Hippocampal formation (tissue), 2 donors: ENCODE results near the gene FH.

ENCODE experiments used
- DNase-seq, 2 donors: peaks; one replicate each; lab custom pipeline; 2025; lab: John Stamatoyannopoulos, UW

FH gene

DNA sequence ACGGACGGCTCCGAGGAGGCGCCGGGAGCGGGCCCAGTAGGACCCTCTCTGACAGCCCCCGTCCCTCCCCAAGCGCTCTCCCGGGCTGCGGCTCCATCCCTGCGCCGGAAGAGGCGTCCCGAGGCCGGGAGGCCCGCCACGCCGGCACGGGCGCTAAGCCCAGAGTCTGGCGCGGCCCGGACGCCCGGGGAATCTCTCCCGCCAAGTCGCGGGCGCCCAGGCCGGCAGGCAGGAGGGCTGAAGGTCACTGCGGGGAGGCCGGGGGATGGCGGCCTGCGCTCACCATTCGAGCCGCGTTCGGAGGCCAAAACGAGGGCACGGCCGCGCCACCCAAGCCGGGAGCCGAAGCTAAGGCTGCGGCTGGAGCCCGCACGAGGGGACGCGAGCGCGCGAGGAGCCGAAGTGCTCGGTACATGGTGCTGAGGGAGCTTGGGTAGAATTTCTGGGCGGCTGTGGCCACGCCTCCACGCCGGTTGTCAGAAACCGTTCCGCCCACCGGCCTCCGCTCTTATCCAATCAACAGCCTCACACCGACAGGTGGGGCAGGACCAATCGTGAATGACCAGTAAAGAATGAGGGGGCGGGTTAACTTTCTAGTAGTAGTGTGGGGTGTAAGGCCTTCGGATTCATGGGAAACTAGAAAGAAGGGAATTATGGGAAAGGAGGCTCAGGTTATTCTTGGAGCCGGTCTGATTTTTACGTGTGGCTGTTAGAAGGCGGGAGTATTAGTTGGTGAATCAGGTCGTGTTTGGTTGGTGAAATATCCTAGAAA lies at the start of gene FH:
TSS of gene FH (minus strand) at position 448 of the 772 bp plus-strand sequence. CDS start at position 415, 33 bp downstream.
- DNase-seq = peak; percentile 95 to 99

DNA sequence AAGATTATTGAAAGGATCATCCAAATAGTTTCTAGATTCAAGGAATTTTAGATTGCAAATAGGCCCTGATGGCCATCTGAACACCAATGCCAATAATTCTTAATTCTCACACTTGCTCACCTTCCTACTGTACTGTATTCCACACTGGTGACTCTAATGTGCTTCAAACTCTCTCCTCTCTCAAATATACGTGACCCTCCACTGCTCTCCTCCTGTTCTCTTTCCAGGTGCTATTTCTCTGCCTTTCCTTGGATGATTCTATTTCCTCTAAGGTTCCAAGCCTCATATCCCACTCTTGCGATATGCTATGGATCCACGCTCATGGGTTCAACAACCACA lies 41.3 kb upstream of the FH start:
- DNase-seq = no peak

DNA sequence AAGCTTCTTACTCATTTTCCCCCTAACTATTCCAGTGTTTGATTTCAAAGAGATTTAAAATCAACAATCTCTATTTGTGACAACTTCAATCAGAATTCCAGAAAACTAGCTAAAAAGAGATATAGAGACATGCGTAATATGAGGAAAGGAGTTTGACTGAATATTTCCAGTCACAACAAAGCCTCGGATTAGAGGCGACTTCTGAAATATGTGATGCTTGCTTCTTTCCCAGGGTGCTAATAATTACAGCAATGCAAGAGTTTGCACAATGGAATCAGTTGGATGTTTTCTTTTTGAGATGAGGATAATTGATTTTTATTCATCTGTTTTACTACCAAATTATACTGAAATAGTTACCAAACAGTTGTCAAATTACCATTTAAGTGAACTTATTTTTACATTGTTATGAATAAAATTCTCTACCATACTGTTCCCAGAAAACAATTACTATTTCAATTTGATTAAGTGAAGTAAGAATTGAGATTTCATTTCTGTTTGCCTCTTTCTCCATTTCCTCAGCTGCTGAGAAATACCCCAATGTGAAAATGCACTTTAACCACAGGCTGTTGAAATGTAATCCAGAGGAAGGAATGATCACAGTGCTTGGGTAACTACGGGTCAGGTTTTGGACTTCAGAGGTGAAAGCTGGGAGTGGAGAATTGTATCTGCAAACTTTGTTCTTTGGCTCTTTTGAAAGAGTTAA lies 40.7 kb upstream of the FH start:
- DNase-seq = no peak

DNA sequence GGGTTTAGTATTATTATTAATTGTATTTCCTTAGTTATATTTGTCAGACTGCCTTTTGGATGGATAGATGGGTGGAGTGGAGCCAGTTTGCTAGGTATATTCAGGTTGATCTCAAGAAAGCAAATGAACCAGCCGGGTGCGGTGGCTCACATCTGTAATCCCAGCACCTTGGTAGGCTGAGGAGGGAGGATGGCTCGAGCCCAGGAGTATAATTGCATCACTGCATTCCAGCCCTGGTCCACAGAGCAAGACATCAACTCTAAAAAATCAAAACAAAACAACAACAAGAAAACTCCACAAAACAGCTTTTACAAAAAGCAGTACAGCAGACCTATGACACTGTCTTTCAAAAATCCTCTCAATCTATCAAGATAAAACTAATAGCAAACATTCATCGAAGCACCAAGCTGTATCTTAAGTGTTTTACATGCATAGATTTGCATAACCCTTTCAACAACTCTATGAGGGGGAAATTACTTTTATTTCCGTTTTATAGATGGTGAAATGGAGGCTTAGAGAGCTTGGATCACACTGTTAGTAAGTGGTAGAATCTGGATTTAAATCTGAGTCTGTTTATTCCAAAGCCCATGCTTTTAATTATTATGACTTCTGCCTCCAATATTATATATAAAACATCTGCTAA lies 38.1 kb upstream of the FH start:
- DNase-seq = no peak

DNA sequence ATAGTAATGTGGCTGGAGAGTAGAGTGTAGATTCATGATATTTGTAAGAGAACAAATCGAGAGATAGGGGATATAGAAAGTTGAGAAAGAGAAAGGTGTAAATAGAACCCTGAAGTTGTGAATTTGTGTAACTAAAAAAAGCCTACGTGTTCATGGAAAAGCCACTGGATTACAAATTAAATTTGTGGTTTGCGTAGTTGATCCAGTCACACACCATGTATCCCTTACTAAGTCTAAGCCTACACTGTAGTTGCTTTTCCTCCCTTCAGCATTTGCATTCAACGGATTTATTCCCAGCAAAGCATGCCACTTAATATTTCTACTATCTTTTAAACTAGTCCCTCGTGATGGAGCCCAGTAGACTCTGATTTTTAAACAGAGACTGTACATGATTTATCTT lies 37.5 kb upstream of the FH start:
- no peak for DNase-seq

DNA sequence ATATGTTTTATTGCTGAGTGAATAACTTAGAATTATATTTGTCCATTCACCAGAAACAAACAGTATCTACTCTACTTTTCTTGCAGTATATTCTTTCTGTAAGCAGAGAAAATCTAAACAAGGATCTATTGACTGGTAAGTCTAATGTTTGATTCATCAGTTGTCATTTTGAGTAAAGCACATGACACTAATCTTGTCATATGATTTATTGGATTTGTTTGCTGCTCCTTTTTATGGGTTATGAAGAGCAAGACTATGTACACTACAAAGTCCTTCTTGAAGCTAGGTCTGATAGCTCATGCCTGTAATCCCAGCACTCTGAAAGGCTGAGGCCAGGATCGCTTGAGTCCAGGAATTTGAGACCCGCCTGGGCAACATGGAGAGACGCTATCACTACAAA lies 36.0 kb upstream of the FH start:
- no peak for DNase-seq

DNA sequence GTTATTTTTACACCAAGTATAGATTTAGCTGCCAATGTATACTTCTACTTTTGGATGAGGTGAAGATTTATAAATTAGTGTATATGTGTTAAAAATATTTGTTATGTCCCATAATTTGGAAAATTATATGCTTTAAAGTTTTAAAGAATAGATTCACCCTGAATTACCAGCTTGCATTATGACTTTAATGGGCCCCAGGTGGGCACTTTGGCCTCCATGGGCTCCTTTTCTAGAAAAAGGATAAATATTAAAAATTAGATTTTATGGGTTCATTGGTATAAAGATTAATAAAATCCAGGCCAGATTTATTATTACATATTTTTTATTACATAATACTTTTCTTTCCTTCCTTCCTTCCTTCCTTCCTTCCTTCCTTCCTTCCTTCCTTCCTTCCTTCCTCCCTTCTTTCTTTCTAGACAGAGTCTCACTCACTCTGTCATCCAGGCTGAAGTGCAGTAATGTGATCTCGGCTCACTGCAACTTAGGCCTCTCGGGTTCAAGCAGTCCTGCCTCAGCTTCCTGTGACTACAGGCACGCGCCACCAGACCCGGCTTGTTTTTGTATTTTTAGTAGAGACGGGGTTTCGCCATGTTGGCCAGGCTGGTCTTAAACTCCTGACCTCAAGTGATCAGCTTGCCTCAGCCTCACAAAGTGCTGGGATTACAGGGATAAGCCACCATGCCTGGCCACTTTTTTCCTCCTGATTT lies 34.5 kb upstream of the FH start:
- no peak for DNase-seq

DNA sequence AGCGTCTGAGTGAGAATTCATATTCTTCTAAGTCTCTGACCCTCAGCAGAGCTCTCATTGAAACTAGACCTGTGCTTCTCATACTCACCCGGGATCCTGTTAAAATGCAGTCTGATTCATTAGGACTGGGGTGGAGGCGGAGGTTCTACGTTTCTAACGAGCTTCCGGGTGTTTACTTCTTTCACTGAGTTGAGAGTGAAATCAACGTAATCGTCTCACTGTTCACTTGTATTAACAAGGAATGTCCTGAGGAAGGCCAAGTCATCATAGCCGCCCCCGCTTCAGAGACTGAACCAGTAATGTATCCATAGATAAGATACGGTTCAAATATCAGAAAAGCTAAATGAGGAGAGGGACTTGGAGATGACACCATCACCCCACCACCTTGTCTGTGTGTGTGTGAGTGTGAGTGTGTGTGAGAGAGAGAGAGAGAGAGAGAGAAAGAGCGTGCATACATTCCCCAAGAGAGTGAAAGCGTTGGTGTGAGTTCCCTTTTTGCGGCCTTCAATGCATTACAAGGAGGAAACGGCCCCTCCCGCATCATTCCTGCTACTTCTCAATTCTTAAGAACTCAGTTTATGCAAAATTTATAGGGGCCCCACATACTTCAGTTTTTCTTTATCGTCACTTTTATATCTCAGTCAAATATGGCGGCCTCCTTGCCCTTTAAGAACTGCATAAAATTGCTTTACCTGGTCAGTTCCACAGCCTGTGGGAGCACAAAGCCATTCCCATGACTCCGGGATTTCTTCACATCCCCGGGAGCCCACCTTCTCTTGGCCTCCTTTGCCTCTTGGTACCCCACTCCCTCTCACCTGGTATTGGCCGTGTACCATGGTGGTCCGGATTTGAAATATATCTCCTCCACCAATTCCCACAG lies 32.4 kb upstream of the FH start:
- DNase-seq = peak; percentile 8 to 11

DNA sequence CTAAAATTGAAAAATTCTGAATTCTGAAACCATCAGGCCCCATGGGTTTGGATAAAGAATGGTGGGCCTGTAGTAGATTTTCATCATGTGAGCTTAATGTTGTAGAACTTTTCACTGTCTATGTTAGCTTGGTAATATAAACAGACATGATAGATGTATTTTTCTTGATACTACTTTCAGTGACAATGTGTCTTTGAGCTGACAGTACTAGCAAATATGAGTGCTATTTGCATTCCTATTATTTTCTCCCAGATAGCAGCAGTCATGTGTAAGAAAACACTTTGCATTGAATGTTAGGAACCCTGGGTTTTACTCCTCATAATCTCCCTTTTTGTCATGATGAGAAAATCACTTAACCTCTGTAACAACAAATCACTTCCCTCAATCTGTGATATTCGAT lies 30.8 kb upstream of the FH start:
- no peak for DNase-seq

DNA sequence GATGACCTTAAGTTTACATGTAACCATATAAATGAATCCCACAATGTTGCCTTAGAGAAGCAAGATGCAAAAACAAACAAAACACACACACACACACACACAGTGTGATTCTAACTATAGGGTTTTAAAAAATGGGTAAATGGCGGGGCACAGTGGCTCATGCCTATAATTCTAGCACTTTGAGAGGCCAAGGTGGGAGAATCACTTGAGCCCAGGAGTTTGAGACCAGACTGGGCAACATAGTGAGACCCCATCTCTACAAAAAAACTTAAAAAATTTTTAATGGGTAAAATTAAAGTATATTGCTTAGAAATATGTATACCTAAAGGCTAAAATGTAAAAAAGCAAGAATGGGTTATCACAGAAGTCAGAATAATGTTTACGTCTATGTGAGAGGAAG lies 28.5 kb upstream of the FH start:
- no peak for DNase-seq

DNA sequence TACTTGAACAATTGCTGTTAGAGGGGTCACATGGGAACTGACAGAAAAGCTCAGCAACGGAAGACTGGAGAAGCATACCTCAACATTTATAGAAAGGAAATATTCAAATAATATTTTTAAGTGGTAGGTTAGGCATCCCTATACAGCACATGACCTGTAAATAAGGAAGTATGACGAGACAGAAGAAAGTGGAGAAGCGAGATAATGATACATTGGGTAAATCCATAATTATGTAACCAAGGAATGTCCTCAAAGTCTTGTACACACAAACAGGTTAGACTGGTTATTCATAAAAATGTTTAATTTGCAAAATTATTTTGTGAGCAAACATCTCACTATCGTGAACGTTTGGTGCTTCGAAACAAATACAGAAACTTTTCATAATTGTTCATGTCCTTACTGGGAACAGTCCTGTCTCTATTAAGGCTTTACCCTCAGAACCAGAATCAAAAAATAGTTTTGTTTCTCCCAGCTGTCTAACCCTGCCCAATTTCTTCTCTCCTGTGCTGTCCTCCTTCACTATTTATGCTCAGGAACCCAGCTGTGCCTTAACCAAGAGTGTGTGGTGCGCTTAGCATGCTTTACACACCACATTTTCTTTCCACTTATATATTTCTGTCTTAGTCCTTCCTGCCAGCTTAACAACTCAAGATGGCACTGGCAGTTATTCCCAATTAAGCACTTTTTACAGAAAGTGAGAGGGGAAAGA lies 22.8 kb upstream of the FH start:
- no peak for DNase-seq

DNA sequence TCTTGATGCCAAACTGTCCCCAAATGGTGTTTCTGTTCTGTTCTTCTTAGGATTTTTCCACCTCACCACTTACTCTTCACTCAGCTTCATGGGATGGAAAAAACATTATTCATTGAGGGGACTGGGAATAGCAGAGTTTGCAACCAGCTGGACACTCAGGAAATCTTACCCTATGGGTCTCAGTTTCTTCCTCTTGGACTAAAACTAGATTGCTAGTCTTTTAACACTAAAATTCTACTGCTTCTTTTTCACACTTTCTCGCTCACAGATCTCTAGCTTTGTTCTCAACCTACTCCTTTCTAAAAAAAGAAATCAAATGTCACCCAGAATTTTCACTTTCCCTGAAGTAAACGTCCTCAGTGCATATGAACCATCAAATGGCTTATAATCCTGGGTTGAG lies 17.4 kb upstream of the FH start:
- no peak for DNase-seq

DNA sequence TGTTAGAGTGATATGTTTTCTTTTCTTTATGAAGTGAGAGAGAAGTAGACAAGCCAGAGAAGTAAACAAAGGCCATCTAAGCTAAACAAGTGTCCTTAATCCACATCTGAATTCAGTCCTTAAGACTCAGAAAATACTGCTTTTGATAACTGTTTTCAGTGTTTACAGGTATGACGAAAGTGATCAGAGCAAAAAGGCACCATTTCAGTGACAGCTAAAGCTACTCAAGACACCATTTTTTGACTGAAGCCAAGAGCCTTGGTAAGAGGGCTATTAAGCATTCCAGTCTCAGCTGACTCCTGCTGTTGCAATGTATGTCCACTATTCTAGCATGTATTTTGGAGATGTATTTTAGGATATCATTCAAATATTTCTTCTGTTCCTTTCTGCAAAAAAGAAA lies 16.7 kb upstream of the FH start:
- no peak for DNase-seq

DNA sequence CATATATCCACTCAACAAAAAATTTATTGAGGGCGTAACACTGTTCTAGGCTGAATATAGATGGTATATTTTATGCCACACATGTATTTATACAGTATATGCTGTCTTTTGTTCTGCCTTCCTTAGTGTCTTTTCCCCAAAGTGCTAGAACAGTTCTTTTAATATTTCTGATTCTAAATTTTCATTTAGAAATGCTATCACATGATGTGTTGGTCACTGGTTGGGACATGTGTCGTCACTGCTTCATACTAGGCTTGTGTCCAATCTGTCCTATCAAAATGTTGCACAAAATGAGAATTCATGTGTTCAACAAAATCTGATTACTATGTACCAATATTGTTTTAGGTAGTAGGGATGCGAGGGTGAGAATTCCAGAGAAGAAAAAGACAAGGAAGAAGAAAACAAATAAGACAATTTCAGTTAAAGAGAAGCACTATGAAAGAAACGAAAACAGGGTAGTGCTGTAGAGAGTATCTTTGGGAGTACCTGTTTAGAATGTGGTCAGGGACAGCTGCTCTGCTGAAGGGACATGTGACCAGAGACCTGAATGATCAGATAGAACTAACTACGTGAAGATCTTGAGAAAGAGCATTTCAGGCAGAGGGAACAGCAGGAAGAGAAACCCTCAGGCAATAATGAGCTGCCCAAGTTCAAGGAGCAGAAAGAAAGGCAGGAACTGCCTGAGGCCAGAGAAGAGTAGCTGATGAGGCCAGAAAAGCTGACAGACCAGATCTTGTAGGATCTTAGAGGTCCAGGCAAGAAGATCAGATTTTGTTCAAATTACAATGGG lies 14.0 kb upstream of the FH start:
- DNase-seq = no peak

DNA sequence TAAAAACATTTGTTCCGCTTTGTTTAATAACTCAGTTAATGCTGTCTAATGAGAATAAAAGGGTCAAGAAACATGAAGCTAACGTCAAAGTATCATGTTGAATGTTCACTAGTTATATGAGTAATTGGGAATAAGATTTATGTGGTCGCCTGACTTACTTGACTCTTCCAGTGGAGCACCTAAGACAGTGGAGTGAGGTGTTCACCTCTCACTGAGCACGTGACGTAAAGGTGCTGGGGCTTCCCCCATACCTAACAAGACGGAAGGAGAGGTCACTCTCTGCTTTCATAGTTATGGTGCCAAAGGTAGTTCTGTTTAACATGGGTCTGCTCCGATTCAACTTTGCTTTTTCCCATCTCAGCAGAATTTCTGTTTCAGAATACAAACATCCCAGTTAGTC lies 13.3 kb upstream of the FH start:
- no peak for DNase-seq

DNA sequence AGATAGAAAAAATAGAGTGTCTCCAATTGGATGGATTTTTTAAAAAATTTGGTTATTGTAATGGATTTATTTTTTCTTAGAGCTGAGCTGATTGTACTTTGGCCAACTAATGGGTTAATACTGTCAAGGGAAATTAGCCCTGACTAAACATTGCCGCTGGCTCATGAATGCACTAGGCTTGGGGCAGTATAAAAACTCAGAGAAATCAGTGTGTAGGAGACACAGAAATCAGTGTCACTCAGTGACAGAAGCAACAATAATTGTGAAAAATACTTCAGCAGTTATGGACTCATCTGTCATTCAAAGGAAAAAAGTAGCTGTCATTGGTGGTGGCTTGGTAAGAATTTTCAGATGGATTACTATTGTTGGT lies 12.6 kb upstream of the FH start, which contains the start of gene KMO:
TSS of gene KMO (plus strand) at position 217 of the 370 bp plus-strand sequence. CDS start at position 284, 67 bp downstream.
- DNase-seq = no peak

DNA sequence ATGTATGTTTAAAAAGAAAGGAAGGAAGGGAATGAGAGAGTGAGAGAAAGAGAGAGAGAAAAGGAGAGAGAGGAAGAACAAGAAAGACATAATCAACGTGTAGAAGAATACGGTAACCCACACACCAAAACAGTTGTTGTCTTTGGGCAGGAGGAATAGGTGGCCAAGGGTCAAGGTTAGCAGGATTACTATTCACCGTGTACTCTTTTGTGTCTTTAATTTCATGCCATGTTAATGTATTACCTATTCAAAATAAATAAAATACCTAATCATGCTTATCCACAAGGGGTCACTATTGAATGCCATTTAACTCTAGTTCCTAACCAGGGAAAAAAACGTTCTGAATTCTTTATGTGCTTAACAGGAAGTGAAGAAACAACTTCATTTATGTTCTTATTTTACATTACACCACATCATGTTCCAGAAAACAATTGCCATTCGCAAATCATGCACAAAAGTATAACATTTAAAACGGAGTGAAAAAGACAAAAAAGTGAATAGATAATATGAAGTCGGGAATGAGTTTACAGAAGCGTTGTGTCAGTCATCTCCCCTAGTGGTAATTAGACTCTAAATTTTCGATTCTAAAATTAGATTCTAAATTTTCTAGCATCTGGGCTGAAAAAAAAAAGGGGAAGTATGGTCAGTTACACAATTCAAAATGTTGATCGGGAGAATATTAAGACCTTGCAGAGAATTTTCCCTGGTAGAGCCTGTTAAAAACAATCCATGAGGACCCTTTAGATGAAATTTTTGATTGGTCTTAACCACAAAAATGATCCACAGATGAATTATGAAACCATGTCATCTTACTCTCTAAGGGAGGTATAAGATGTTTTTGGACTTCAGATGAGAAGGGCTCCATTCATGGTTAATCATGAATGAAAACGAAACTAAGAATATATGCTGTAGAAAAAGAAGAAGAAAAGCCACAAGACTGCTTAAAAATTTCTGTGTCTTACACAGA lies 11.9 kb upstream of the FH start:
- peak in 1 of 2 donors; percentile 79 for DNase-seq

DNA sequence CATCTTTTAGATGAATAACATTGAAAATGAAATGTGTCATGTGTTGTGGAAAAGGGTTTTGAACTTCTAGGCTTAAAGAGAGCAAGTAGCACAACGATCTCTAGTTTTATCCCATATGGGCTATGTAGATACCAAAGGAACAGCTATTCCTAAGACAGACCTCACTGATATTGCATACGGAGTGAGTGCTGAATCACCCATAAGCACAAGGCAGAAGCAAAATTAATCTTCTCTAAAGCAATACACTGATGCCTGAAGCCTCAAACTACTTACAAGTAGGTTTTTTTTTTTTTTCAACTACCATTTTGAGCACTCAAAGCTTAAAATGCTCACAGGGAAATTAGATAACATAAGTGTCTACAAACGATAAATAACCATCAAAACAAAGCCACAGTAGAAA lies 7.6 kb upstream of the FH start:
- DNase-seq = no peak

DNA sequence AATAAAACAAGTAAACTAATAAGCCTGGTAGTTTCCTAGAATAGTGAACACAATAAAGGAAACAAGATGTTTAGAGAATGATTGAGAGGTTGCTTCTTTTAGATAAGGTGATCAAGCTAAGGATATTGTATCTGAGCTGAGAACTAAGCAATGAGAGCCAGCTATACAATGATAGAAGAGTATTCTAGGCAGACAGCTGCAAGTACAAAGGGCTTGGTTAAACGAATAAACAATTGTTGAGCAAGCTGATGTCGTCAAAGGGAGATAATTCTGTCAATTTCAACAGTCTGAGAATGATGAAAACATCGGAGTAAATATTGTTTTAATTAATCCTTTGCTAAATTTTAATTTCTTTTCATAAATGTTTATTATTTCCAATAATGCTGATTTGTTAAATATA lies 5.5 kb upstream of the FH start:
- DNase-seq = no peak
